HCT116 (cell line): ENCODE measurements around the gene APOBEC3G. TPM values are rescaled to one million over a fixed set of nuclear protein-coding genes. Genes with fewer than 3 reads are reported as not detected.

Experiments
- ATAC-seq: fragments of 200-7000 bp; cut with Tn5 transposase; 2 replicates; pipeline ENCODE4 v1.9.1; 2020; ENCODE audit warnings: mild to moderate bottlenecking, moderate library complexity
- BruUV-seq: library from RNA; stranded (reverse); fragments of 400-500 nt; replicated peaks from 2 replicates; lab custom pipeline; 2021; lab: Mats Ljungman, UMichigan
- CTCF ChIA-PET: fragments of 300-600 bp; sonication (Branson Sonifier 250); formaldehyde crosslinking; loops from one replicate; lab custom pipeline; 2021; ENCODE audit warnings: antibody characterized with exemption; lab: Charles Lee
- POLR2A ChIA-PET: fragments of 300-600, 350-600 bp; sonication (Branson Sonifier 250); formaldehyde crosslinking; loops from one replicate; lab custom pipeline; 2021; ENCODE audit warnings: antibody characterized with exemption; lab: Charles Lee
- RAD21 ChIA-PET, 2 experiments: fragments of 300-600 bp; sonication (Branson Sonifier 250); formaldehyde crosslinking; loops; one replicate each; lab custom pipeline; 2023; ENCODE audit warnings: low total read pairs in 2 of 2; ENCODE audit not compliant: uncharacterized antibody in 2 of 2, unreplicated experiment in 2 of 2, low non-redundant PET in 1 of 2; lab: Charles Lee
- DNase-seq: peaks from one replicate; pipeline ENCODE4 v3.0.0-alpha.2; 2010; ENCODE audit warnings: low read depth, low spot score
- H2AFZ ChIP-seq: fragments of 200-600 bp; shearing (Covaris generic), sonication (generic); 2 replicates; pipeline ENCODE4 v1.6.1; 2017; ENCODE audit warnings: low read depth, mixed run types, mixed read lengths, antibody characterized with exemption, low read length; ENCODE audit not compliant: poor library complexity, severe bottlenecking
- H3K27ac ChIP-seq: 2 replicates; pipeline ENCODE4 v1.5.1; 2012; ENCODE audit warnings: low read depth, low read length
- H3K27me3 ChIP-seq: fragments of 200-600 bp; sonication (generic); 2 replicates; pipeline ENCODE4 v1.6.1; 2016; ENCODE audit warnings: mixed run types, low read length, mixed read lengths; ENCODE audit not compliant: insufficient read depth
- H3K36me3 ChIP-seq, 2 experiments: fragments of 200-500 bp in 1 of 2; fragments of 200-600 bp in 1 of 2; sonication (Bioruptor generic) in 1 of 2; sonication (generic) in 1 of 2; 2 replicates each; pipeline versions ENCODE4 v1.5.1 to v1.6.1; 2014 to 2016; ENCODE audit warnings: low read length in 2 of 2, inconsistent platforms in 1 of 2, mixed read lengths in 1 of 2, mixed run types in 1 of 2; ENCODE audit not compliant: insufficient read depth in 2 of 2, control insufficient read depth in 1 of 2
- H3K4me1 ChIP-seq, 2 experiments: fragments of 200-600 bp in 1 of 2; sonication (generic) in 1 of 2; 2 replicates each; pipeline versions ENCODE4 v1.5.1 to v1.6.1; 2012 to 2017; ENCODE audit warnings: low read length in 2 of 2, inconsistent platforms in 1 of 2, mild to moderate bottlenecking in 1 of 2, mixed read lengths in 1 of 2, mixed run types in 1 of 2, moderate library complexity in 1 of 2; ENCODE audit not compliant: insufficient read depth in 2 of 2, control insufficient read depth in 1 of 2
- H3K4me2 ChIP-seq: fragments of 200-600 bp; sonication (generic); 2 replicates; pipeline ENCODE4 v1.6.1; 2017; ENCODE audit warnings: mixed run types, low read length, mixed read lengths
- H3K4me3 ChIP-seq, 2 experiments: fragments of 200-600 bp in 1 of 2; sonication (generic) in 1 of 2; replicated peaks in 1 of 2; 2 replicates each; pipeline ENCODE4 v1.5.1; 2011 to 2016; ENCODE audit warnings: low read length in 2 of 2, control low read depth in 1 of 2, low read depth in 1 of 2, mild to moderate bottlenecking in 1 of 2, mixed read lengths in 1 of 2, mixed run types in 1 of 2
- H3K79me2 ChIP-seq: fragments of 200-600 bp; sonication (generic); 2 replicates; pipeline ENCODE4 v1.6.1; 2017; ENCODE audit warnings: mild to moderate bottlenecking, mixed run types, low read length, moderate library complexity, mixed read lengths; ENCODE audit not compliant: insufficient read depth
- H3K9ac ChIP-seq: fragments of 200-600 bp; sonication (generic); 2 replicates; pipeline ENCODE4 v1.6.1; 2016; ENCODE audit warnings: low read length, mixed read lengths
- H3K9me2 ChIP-seq: fragments of 200-600 bp; sonication (generic), shearing (Covaris generic); 2 replicates; pipeline ENCODE4 v1.6.1; 2017; ENCODE audit warnings: mixed run types, mild to moderate bottlenecking, moderate library complexity; ENCODE audit not compliant: insufficient read depth
- H3K9me3 ChIP-seq, 2 experiments: fragments of 200-500 bp in 1 of 2; fragments of 200-600 bp in 1 of 2; sonication (Bioruptor generic) in 1 of 2; sonication (generic) in 1 of 2; 2 replicates each; pipeline ENCODE4 v1.6.1; 2014 to 2017; ENCODE audit warnings: low read length in 2 of 2, mixed read lengths in 2 of 2, inconsistent platforms in 1 of 2, low read depth in 1 of 2, mild to moderate bottlenecking in 1 of 2, mixed run types in 1 of 2, moderate library complexity in 1 of 2; ENCODE audit not compliant: control insufficient read depth in 1 of 2, insufficient read depth in 1 of 2
- H4K20me1 ChIP-seq: fragments of 200-600 bp; sonication (generic), shearing (Covaris generic); 2 replicates; pipeline ENCODE4 v1.6.1; 2017; ENCODE audit warnings: mixed run types, mild to moderate bottlenecking, moderate library complexity; ENCODE audit not compliant: insufficient read depth
- CEBPB ChIP-seq: IDR thresholded peaks from 2 replicates; pipeline ENCODE4 v1.6.1; 2012; ENCODE audit warnings: low read depth
- ELF1 ChIP-seq: IDR thresholded peaks from 2 replicates; pipeline ENCODE4 v1.6.1; 2012; ENCODE audit warnings: low read depth, borderline replicate concordance
- FOSL1 ChIP-seq: IDR thresholded peaks from 2 replicates; pipeline ENCODE4 v1.6.1; 2012; ENCODE audit warnings: low read depth
- JUND ChIP-seq: IDR thresholded peaks from 2 replicates; pipeline ENCODE4 v1.6.1; 2012
- POLR2A ChIP-seq: IDR thresholded peaks from 2 replicates; pipeline ENCODE4 v1.7.0; 2011; ENCODE audit warnings: borderline replicate concordance; ENCODE audit not compliant: insufficient read depth, insufficient read length; ENCODE audit errors: extremely low read depth
- POLR2AphosphoS5 ChIP-seq: IDR thresholded peaks from 2 replicates; pipeline ENCODE4 v1.6.1; 2011; ENCODE audit warnings: mild to moderate bottlenecking, low read depth, low read length, moderate library complexity
- SIN3A ChIP-seq: IDR thresholded peaks from 2 replicates; pipeline ENCODE4 v1.6.1; 2012; ENCODE audit warnings: low read depth
- SP1 ChIP-seq: IDR thresholded peaks from 2 replicates; pipeline ENCODE4 v1.6.1; 2012; ENCODE audit warnings: low read depth
- SRF ChIP-seq: IDR thresholded peaks from 2 replicates; pipeline ENCODE4 v1.6.1; 2012; ENCODE audit warnings: low read depth
- TCF7L2 ChIP-seq: IDR thresholded peaks from 2 replicates; pipeline ENCODE4 v1.7.0; 2011; ENCODE audit warnings: borderline replicate concordance, inconsistent platforms; ENCODE audit not compliant: insufficient read depth, insufficient read length; ENCODE audit errors: extremely low read depth
- YY1 ChIP-seq: IDR thresholded peaks from 2 replicates; pipeline ENCODE4 v1.6.1; 2011; ENCODE audit warnings: low read length, low read depth, moderate library complexity, mild to moderate bottlenecking; ENCODE audit not compliant: insufficient replicate concordance; ENCODE audit errors: extremely low read depth
- ZNF274 ChIP-seq: fragments of 200-500 bp; sonication (Bioruptor generic); IDR thresholded peaks from 2 replicates; pipeline ENCODE4 v1.6.1; 2014; ENCODE audit warnings: mild to moderate bottlenecking, low read depth, low read length, inconsistent platforms
- intact Hi-C: fragments of 100-400 bp; cut with micrococcal nuclease; formaldehyde crosslinking; loops from 2 replicates; pipeline ENCODE4 v1.10.0; 2022
- total RNA-seq: library from RNA; stranded (reverse); gene quantifications from one replicate; pipeline ENCODE4 v1.2.1, GENCODE V29; 2021; ENCODE audit not compliant: unreplicated experiment
- TF ChIP-seq, protein P1 (sequence below): IDR thresholded peaks from 2 replicates; pipeline ENCODE4 v1.6.1; 2011; ENCODE audit warnings: mild to moderate bottlenecking, low read length, moderate library complexity; ENCODE audit not compliant: insufficient replicate concordance; ENCODE audit errors: extremely low read depth

The APOBEC3G gene
- total RNA-seq, 1 experiment from 2014 or later: 0.71 TPM

DNA sequence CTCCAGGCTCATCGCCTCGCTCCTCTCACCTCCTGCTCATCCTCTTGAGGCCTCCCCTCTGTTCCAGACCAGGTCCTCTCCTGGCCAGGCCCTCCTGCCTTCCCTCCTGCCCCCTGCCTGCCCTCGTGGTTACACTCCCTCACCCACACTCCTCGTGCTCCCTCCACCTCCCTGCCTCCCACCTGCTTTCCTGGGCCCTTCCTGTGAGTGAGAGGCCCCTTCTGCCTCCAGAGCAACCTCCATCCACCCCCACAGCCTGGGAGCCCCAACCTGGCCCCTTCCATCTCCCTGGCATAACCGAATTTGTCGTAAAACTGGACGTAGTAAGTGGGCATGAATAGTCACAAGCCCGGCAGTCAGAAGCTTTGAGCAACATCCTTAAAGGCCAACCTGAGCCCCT is 4.5 kb downstream of the APOBEC3G start:
- no peak overlapping the region for H3K4me3 ChIP-seq
- no peaks in the 10 kb centered on the region for H3K4me1 ChIP-seq
- H2AFZ ChIP-seq: no peak overlapping the region
- TF ChIP-seq CEBPB: no peak
- TF ChIP-seq, protein P1, sequence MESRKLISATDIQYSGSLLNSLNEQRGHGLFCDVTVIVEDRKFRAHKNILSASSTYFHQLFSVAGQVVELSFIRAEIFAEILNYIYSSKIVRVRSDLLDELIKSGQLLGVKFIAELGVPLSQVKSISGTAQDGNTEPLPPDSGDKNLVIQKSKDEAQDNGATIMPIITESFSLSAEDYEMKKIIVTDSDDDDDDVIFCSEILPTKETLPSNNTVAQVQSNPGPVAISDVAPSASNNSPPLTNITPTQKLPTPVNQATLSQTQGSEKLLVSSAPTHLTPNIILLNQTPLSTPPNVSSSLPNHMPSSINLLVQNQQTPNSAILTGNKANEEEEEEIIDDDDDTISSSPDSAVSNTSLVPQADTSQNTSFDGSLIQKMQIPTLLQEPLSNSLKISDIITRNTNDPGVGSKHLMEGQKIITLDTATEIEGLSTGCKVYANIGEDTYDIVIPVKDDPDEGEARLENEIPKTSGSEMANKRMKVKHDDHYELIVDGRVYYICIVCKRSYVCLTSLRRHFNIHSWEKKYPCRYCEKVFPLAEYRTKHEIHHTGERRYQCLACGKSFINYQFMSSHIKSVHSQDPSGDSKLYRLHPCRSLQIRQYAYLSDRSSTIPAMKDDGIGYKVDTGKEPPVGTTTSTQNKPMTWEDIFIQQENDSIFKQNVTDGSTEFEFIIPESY: no peak
- no peak for TF ChIP-seq JUND
- TF ChIP-seq FOSL1: no peak
- TF ChIP-seq ZNF274: no peak
- TF ChIP-seq, all 23 proteins: peak for 0
- Histone ChIP-seq H3K9me3 (no peaks in the 10 kb centered on the region), H3K27me3 (no peaks in the 10 kb centered on the region), H4K20me1 (no peaks in the 10 kb centered on the region), H3K79me2 (no peaks in the 10 kb centered on the region), H3K27ac (no peak overlapping the region), H3K36me3 (no peaks in the 10 kb centered on the region), H3K4me2 (no peak overlapping the region), H3K9ac (no peak overlapping the region), H3K9me2 (no peaks in the 10 kb centered on the region)
- BruUV-seq: no TSS peak
- intact Hi-C loops: no loop called here
- no peak for ATAC-seq
- DNase-seq: no peak
- ChIA-PET RAD21 (no interaction called here), POLR2A (no interaction called here), CTCF (no interaction called here)

DNA sequence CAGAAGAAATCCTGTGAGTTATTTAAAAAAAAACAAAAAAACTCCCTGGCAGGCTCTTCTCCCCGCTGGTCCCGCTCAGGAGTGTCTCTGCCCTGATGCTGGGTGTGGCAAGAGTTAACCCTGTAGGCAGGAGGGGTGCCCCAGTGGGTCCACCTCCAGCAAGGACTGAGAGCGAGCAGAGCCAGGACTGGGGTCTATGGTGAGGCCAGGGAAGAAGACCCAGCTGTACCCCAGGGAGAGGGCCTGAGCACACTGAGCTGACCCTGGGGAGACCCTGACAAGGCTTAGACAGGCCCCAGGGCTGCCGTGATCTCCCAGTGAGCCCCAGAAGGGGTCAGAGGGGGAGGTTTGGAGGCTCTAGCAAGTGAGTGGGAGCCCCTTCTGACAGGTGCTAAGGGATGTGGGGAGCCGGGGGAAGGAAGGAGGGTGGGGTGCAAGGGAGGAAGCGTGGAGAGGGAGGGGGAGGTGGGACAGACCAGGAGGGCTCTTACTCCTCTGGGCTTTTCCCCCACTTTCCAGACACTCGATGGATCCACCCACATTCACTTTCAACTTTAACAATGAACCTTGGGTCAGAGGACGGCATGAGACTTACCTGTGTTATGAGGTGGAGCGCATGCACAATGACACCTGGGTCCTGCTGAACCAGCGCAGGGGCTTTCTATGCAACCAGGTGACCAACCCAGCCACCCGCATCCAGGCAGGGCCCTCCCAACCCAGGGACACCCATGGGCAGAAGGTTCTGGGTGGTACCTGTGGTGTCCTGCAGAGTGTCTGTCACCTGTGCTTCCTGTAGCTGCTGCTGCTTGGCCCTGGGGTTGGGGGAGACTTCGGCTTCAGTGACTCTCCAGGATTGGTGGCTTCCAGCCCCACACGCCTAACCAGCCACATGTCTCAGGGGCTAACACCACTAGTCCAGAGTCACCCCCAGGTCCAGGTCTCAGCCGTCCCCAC is 6.4 kb downstream of the APOBEC3G start:
- CTCF ChIA-PET: no interaction called here
- TF ChIP-seq POLR2AphosphoS5 (no peak), POLR2A (no peak), TCF7L2 (no peak), ELF1 (no peak), FOSL1 (no peak), SP1 (no peak), JUND (no peak), YY1 (no peak), CEBPB (no peak), SIN3A (no peak), SRF (no peak)
- TF ChIP-seq, protein P1: no peak

More for the DNA sequence above, 6.4 kb downstream of the APOBEC3G start:
- H3K9me2 ChIP-seq: no peaks in the 10 kb centered on the region
- H3K27ac ChIP-seq: no peak overlapping the region
- BruUV-seq: no TSS peak
- H4K20me1 ChIP-seq: no peaks in the 10 kb centered on the region
- H3K79me2 ChIP-seq: no peaks in the 10 kb centered on the region
- POLR2A ChIA-PET: no interaction called here
- intact Hi-C loops: no loop called here
- ATAC-seq (no peak), DNase-seq (no peak)
- H3K27me3 ChIP-seq: no peaks in the 10 kb centered on the region
- no peaks in the 10 kb centered on the region for H3K9me3 ChIP-seq
- H3K36me3 ChIP-seq: no peaks in the 10 kb centered on the region
- RAD21 ChIA-PET: no interaction called here
- no peak overlapping the region for H3K4me3 ChIP-seq
- no peak overlapping the region for H3K9ac ChIP-seq
- no peak overlapping the region for H2AFZ ChIP-seq
- H3K4me1 ChIP-seq: peaks cover 0 to 6% of the 10 kb centered on the region in 2 experiments; a peak in 1 of 4 replicates
- no peak overlapping the region for H3K4me2 ChIP-seq
